ENCODE measurements around the gene CDC37.
"Not testable (repeated sequence)": the region's sequence is repeated elsewhere in the genome, so short reads cannot be mapped to it uniquely, and the experiment has no call there.

The CDC37 gene

DNA sequence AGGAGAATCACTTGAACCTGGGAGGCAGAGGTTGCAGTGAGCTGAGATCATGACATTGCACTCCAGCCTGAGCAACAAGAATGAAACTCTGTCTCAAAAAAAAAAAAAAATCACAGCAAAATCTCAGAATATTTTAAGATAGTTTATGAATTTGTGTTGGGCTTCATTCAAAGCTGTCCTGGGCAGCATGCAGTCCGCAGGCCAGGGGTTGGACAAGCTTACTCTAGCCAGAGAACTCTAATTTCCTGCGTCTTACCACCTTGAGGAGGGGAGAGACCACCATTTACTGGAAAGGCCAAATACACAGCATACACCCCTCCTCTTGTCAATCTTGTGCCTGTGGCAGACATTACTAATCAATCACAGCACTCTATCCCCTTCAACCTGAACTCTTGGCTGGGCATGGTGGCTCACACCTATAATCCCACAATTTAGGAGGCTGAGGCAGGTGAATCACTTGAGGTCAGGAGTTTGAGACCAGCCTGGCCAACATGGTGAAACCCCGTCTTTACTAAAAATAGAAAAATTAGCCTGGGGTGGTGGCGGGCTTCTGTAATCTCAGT lies 36.3 kb downstream of the CDC37 start:
- H3K4me3 ChIP-seq, H3K27ac ChIP-seq: not testable (repeated sequence)

DNA sequence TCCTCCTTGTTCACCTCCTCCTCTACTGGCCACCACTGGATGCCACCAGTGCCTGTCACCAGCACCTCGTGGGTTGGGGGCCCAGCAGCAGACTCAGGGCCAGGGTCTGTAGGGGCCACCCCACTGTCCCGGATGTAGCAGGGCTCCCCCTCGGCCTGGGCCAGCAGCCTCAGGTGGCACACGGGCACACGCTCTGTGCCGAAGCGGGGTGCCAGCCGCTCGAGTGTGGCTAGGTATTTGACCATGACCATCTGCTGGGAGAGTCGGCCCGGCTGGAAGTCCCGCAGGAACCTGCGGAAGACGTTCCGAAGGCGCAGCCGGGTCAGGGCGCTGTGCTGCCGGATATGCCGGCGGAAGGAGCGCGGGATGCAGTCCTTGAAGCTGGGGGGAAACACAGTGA lies 37.8 kb downstream of the CDC37 start:
- Histone ChIP-seq H3K4me3 (no peak overlapping the region), H3K27ac (no peak overlapping the region)

DNA sequence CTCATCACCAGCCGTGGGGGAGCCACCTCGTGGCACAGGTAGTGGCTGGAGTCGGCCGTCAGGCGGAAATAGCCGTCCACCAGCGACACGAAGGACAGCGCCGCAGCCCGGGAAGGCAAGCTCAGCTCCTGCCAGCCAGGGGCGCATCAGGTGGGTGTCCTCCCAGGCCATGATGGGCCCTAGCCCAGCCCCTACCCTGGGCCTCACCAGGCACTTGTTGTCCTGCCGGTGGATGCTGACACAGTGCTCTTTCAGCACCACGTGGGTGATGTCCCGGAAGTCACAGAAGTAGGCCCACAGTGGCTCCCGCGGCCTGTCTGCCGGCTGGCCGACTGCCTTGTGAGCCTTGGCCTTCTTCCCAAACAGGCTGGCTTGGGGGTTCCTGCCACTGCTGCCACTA lies 38.7 kb downstream of the CDC37 start:
- Histone ChIP-seq H3K27ac (no peak overlapping the region), H3K4me3 (no peak overlapping the region)

DNA sequence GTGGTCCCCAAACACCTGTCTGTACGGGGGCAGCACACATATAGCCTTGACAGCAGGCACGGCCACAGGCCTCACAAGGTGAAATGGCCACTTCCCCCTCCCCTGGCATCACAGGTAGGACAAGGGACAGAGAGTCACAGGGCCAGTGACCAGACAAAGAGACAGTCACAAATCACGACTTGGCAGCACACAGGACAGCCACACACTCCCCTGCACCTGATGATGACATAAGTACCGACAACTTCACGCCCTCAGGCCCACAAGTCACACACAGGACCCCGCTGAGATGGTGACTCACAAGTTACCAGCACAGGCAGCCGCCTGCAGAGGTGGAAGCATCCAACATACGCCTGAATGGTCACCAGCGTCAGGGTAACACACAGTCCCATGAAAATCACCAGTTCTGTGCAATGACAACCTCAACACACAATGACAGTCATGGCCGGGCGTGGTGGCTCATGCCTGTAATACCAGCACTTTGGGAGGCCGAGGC lies 39.5 kb downstream of the CDC37 start:
- Histone ChIP-seq H3K27ac (no peak overlapping the region), H3K4me3 (no peak overlapping the region)

DNA sequence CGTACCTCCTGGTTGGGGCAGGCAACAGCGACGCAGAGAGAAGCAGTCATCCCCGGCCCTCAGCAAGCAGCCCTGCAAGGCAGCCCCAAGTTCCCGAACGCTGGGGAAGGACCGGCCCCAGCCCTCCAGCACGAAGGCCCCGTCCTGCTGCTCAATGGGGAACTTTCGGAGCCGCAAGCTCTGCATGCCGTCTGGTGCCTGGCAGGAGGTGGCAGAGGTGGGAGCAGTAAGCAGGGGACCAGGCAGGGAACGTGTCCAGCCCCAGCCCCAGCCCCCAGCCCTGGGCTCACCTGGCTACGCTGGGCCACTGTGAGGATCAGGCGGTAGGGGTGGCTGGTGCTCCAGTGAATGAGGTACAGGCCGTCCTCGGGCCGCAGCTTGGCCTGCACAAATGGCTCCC lies 41.1 kb downstream of the CDC37 start:
- H3K4me3 ChIP-seq: no peak overlapping the region
- H3K27ac ChIP-seq: no peak overlapping the region

DNA sequence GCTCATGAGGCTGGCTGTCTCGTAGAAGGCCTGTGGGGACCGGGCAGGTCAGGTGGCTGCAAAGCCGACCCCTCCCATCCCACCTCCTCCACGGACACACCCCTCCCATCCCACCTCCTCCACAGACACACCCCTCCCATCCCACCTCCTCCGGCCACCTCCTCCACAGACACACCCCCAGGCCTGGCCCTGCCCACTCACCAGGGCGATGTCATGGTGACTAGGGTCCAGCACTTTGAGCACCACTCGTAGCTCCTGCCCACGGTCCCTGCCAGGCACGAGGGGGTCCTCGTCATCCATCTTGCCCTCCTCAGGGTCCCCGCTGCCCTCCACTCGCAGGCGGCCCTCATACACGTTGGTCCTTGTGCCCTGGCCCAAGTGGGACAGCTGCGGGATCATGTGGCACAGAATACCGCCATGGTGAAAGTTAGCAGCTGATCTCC lies 41.8 kb downstream of the CDC37 start:
- Histone ChIP-seq H3K4me3 (no peak overlapping the region), H3K27ac (no peak overlapping the region)

DNA sequence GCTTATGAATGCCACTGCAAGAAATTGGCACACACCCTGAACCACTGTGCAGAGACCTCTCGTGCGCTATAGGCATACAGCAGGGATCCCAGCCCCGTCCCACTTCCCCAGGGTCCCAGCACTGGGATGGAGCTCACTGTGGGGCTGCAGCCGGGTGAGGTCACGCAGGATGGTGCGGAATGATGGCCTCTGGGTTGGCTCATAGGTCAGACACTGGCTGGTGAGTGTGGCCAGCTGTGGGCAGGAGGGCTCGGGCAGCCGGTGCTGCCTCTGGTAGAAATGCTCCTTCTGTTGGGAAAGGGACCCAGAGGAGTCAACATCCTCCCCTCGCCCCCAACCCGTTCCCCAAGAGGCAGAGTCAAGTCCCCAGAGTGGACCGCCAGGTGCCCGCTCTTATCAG lies 46.9 kb downstream of the CDC37 start:
- H3K27ac ChIP-seq: no peak overlapping the region
- no peak overlapping the region for H3K4me3 ChIP-seq

DNA sequence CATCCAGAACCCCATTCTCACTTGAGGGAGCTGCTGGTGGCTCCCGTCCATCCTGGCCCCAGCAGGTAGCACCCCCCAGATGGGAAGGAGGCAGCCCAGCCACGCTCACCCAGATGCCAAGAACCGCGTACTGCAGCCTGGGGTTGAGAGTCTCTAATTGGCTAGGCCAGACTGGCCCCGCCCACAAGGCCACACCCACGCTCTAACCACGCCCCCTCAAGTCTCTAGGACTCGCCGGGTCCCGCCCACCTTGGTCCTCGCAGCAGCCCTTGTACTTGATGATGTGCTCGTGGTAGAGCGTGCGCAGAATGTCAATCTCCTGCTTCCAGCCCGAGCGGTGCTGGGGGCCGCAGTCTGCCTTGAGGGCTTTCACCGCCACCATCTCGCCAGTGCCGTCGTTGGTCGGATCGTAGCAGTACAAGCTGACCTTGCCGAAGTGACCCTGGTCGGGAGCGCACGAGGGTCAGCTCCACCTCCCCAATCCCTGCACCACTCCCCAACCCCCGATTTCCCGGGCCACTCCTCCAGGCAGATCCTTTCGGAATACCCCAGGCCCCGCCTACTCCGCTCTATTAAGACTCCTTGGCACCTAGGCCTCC lies 49.5 kb downstream of the CDC37 start:
- no peak overlapping the region for H3K4me3 ChIP-seq
- no peak overlapping the region for H3K27ac ChIP-seq

DNA sequence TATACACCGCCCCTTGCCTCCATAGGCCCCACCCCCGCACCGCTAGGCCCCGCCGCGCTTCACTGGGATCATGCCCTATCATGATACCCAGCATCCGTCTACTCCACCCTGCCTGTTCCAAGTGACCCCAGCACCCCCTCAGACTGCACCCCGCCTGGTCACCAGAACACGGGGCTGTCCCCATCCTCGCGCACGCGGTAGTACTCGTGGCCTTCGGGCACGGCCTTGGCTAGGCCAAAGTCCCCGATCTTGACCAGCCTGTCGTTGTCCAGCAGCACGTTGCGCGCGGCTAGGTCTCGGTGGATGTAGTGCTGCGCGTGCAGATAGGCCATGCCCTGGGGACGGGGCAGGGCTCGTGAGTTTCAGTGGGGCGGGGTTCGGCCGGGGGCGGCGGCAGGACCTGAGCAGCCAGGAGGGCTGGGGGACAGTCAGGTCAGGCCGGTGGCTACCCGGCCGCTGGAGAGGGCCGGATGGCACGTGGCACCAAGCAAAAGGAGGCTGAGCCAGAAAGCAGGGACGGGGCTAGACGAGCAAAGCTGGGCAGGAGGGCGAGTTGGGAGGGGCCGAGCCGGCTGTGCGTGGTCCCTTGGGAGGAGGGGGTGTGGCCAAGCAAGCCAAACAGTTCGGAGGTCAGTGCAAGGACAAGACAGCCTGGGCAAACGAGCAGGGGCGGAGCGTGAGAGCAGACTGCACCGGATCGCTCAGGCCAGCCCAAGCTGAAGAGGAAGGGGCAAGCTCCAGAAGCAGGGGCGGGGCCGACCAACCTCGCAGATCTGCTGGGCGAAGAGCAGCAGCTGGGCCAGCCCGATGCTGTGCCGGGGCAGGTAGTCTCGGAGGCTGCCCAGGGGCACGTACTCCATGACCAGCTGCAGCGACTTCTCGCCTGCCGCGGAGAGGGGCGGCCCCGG lies 50.3 kb downstream of the CDC37 start:
- no peak overlapping the region for H3K27ac ChIP-seq
- H3K4me3 ChIP-seq: no peak overlapping the region

DNA sequence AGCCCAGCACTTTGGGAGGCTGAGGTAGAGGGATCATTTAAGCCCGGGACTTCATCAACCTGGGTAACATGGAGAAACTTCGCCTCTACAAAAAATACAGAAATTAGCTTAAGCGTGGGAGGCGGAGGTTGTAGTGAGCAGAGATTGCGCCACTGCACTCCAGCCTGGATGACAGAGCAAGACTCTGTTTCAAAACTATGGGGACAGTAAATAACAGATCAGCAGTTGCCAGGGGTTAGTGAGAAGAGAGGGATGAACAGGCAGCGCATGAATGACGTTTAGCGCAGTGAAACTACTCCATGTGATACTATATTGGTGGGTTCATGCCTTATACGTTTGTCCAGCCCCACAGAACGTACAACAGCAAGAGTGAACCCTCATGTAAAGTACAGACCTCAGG lies 56.8 kb downstream of the CDC37 start:
- H3K27ac ChIP-seq: peak overlapping the region in 6 of 21 experiments; percentile 2 to 40 (median 22)
- H3K4me3 ChIP-seq: no peak overlapping the region

DNA sequence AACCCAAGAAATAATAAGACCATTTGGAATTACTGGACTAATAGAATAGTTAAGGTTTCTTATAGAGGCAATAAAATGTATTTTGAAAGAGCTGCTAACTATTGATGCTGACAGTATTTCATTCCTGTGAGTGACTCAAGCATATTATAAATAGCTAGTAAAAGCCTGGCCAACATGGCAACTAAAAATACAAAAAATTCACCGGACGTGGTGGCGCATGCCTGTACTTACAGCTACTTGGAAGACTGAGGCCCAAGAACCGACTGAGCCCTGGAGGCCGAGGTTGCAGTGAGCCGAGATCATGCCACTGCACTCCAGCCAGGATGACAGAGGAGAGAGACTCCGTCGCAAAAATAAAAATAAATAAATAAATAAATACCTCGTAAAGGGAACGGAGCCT lies 58.6 kb downstream of the CDC37 start:
- Histone ChIP-seq H3K27ac (no peak overlapping the region), H3K4me3 (no peak overlapping the region)

DNA sequence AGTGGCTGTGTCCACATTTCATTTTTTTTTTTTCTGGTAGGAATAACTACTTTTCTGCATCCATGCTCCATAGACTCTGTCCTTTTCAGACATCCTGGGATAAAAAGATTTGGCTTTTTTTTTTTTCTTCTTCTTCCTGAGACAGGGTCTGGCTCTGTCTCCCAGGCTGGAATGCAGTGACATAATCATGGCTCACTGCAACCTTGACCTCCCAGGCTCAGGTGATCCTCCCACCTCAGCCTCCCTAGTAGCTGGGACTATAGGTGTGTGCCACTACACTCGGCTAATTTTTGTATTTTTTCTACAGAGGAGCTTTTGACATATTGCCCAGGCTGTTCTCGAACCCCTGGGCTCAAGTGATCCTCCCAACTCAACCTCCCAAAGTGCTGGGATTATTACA lies 59.8 kb downstream of the CDC37 start:
- Histone ChIP-seq H3K27ac (no peak overlapping the region), H3K4me3 (no peak overlapping the region)

All from skin epidermis (tissue), 12 donors.